Endometrium (tissue), 2 donors: Measurements from ENCODE around the gene NGF.

Experiments
- FAIRE-seq: peaks from 2 replicates; lab custom pipeline; 2012; peaks lifted over from hg19 to GRCh38; lab: Jason Lieb, UNC
- donor health status: control.
- donor health status: control.

The NGF gene

DNA sequence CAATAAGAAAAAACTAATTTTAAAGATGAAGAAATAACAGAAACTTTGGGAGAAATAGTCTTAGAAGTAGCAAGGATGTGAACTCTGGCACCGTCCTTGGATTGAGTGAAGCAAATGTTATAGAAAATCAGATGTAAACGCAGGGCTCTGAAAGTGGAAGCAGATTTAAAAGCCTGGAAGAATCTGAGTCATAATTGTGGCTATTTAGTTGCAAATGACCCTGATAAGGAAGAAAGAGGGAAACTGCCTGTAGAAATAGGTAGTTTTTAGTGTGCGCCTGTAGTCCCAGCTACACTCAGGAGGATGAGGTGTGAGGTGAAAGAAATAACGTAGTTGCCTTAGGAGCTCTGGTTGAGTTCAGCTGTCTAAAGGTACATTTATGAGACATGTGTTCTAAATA, 101.0 kb downstream of the NGF start:
- no peak for FAIRE-seq
